ENCODE results near the gene PSMD11.
"Not testable (repeated sequence)": the region's sequence is repeated elsewhere in the genome, so short reads cannot be mapped to it uniquely, and the experiment has no call there.

The PSMD11 gene

DNA sequence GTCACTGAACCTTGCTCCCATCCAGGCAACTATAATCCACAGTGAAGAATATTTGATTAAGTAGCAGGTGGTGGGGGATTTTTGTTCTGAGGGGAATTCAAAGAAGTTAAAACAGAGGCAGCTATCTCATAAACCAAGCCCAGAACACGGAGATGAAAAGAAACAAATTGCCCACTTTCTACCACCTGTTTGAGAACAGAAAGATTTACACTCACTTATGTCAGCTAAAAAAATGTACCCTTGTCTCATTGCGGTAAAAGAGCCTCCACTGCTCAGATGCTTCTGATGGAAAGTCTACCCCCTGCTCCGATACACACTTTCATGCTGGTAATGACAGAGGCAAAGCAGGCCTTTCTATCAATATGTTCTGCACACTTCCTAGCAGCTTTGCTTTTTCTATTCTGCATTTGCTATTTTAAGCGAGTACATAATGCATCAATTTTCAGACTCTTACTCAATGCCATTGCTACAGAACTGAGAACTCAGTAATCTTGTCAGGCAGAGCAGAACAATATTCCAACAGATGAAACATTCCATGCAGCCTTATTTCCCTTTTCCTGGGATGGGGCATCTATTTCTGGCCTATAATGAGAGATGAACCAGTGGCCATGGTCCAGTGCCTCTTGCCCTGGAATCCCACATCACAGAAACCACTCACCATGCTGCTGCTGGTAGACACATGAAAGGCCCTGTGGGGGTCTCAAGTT lies 71.5 kb downstream of the PSMD11 start:
- DNase-seq, result no peak

DNA sequence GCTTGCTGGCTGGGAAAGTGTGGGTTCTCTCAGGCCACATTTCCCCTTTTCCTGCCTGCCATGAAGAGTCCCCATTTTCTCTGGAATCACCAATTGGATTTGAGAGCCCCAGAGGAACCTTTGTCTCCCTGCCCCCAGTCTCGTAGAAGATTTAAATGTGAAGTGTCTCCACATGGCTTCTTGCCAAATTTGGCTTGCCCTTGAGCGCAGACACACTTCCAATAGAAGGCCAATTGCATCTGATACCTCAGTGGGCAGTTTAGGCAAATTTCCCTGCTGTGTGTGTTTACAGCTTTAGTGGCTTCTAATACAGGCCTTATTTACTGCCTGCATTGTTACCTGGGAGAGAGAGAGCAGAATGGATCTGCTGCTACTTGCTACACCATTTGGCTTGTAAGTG lies 72.1 kb downstream of the PSMD11 start:
- DNase-seq, result peak; percentile 81

DNA sequence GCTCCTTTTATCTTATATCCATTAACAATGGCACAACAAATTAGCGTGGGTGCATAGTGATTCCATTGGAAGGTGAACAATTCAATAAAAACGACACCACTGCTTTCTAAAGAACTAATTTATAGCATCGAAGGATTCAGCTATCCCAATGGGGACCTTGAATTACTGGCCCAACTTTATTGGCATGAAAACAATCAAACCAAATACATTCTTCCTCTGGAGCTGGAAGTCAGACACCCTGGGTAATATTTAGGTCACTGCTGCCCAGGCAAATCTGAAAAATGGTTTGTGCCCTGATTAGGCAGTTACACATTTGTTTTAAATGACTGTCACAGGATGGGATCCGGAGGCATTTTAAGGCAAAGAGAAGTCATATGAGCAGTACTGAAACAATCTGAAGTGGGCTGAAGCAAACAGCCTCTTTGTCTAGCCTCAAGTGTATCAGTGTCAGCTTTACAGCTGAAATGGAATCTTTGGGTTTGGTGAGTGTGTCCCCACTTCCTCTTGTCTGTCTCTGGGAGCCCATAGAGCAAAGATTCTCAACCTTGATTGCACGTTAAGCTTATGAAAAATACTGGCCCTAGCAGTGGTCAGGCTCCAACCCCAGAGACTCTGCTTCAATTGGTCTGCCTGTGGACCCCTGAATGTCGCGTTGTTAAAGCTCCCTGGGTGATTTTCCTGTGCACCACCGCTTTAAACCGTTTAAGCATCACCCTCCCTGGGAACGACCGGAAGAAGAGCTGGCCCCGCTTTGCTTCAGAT lies 72.8 kb downstream of the PSMD11 start:
- DNase-seq, result peak; percentile 19

DNA sequence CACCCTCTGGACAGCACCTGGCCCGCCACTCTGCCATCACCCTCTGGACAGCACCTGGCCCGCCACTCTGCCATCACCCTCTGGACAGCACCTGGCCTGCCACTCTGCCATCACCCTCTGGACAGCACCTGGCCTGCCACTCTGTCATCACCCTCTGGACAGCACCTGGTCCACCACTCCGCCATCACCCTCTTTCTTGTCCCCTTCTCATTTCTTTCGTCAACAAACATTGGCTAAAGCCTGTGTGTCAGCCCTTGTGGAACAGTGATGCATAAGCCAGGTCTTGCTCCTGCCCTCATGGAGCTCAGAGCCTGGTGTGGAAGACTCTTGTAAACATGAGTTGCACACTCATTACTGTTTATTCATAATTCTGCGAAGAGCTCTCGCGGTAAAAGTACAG lies 73.7 kb downstream of the PSMD11 start:
- DNase-seq, result no peak

DNA sequence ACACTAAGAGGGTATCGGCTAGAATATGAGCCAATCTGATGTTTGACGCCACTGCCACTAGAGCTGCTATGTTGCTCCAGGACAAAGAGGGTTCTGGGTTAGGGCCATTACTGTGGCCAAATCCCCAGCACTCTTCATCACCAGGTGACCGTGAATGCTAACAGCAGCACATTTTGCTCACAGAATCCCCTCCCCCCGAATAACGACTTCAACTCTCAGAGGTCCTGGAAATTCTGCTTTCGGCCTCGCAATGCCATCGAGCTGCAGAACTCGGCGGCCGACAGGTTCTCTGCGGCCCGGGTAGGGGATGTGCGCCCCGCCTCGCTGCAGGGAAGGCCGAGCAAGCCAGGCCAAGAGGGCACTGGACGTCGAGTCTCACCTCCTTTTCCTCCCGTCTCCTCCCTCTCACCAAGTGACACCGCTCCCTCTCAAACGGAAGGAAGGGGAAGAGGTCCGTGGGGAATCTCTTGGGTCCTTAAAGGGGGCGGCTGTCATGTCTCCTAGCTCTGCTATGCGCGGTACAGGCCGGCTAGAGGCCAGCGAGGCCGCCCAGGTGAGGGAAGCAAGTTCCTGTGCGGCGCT lies 74.4 kb downstream of the PSMD11 start:
- peak; percentile 14 for DNase-seq

DNA sequence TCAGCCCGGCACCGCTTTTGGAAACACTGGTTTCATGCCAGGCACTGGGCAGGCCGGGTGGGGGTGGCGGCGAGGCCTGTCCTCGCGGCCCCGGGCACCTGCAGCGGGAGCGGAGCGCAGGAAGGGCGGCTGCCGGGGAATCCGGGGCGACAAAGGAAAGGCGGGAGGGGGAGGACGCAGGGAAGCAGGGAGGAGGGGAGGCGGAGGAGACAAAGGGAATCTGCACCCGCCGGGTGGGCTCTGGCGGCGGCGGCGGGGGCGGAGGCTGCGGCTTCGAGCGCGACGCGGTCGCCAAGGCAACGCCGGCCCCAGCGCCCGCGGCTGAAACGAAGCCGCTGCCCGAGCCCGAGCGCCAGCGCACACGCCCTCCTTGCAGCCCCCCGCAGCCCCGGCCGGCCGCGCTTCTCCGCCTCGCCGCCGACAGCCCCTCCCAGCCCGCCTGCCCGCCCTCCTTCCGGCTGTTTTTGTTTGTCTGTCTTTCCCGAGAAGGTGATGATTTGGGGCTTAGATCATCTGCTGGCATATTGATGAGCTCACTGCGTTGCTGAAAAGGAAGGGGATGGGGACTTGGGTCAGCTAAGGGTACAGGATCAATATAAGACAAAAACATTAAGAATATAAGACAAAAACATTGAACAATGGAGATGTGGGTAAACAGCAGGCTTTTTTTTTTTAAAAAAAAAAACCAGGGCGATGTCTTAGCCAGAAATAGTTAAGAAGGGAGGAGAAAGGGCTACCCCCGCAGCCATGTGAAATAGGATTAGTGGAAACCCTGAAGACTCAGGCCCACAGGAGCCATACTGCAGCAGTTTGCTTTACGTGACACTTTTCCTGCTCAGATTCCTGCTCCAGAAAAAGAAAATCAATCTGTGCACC lies 75.2 kb downstream of the PSMD11 start:
- peak; percentile 82 for DNase-seq

DNA sequence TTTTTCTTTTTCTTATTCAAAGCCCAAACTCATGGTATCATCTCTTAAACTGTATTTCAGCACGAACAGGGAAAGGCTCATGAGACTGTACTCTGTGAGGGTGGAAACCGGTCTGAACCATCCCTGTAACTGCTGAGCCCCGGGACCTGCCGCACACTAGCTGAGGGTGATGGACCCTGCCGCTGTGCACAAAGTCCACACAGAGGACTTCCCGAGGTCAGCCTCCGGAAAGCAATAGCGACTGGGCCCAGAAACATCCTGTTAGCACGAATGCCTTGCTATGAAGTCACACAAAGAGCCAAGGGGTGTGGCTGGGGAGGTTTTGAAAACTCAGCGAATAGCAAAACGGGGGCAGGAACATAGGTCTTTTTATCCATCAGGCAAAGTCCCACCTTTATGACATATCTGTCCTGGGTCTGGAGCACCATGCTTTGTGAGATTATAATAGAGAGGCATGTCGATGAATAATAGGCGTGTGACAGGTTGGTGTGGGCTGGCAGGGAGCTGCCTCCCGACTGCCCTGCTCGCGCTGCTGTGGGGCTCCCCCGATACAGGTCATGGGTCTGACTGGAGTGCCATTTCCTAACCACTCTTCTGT lies 75.9 kb downstream of the PSMD11 start:
- DNase-seq, result no peak

DNA sequence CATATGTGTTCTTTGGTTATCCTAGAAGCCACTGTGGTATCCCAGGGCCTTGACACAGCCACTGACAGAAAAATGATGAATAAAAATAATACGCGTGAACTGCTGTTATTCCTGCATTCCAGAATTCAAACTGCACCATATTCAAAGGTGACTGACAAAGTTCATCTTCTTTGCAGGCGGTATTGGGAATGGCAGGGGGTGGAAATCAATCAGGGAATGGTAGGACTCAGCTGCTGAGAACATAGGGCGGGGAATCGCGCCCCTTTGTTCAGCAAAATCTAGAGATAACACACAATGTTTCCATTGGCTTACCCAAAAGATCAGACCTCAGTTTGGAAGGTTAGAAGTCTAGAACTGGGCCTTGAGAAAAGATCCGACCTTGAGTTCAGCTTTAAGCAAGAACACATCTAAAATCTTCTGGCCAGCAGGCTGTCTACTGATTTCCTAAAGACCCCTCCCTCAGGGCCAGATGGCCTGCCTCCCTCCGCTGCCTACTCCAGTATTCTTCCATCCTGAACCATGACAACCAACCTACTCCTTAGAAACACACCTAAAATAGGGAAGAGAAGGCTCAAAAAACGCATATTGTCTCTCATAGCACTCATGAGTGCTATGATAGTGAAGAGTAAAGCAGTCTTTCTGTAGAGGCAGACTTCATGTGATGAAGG lies 76.6 kb downstream of the PSMD11 start:
- DNase-seq, result no peak

DNA sequence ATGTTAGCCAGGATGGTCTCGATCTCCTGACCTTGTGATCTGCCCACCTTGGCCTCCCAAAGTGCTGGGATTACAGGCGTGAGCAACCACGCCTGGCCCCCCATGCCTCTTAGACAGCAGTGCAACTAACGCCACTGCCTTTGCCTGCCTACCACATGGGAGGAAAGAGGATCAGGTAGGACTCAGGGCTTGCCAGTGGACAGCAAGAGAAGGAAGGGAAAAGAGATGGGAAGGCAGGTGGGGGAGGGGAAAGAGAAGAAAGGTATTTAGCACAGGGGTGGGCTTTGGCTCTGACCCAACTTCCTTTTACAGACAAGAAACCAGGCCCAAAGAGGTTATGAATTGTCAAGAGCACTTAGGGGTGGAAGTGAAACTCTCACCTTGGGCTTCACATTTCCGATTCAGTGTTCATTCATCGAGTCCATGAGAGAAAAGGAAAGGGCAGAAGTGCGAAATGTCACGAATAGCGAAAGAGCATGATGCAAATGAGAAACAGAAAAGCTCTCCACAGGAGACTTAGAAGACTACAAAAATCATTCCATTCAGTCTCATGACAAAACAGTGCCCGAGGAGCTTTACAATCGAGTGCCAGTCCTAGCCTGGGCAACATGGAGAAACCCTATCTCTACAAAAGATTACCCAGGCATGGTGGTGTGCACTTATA lies 78.8 kb downstream of the PSMD11 start:
- no peak for DNase-seq

DNA sequence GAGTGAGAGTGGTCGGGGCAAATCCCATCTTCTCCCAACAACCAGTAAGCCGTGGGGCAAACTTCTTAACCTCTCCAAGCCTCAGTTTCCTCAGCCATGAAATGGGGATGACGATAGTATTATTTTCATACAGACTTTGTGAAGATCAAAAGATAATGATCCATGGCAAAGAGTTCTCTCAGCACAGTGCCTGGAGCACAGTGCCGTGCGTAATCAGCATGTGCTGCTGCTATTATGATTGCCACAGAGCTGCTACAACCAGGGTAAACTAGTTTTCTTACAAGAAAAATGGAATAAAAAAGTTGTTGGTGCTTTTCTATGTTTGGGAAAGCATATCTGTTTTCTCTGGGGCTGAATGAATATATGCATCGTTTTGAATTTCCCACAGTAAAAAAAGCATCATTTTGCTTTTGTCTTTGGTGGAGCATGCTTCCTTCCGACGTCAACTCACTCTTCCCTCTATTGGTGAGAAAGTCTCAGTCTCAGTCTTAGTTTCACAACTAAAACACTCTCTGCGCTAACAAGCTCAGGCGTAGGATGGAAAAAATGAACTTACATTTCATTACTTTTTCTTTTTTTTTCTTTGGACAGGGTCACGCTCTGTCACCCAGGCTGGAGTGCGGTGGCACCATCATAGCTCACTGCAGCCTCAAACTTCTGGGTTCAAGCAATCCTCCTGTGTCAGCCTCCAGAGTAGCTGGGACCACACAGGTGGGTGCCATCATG lies 79.7 kb downstream of the PSMD11 start:
- DNase-seq, result no peak

DNA sequence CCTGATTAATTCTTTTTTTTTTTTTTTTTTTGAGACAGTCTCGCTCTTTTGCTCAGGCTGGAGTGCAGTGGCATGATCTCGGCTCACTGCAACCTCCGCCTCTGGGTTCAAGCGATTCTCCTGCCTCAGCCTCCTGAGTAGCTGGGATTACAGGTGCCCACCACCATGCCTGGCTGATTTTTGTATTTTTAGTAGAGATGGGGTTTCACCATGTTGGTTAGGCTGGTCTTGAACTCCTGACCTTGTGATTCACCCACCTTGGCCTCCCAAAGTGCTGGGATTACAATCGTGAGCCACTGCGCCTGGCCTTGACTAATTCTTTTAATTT lies 80.2 kb downstream of the PSMD11 start:
- DNase-seq, result not testable (repeated sequence)

DNA sequence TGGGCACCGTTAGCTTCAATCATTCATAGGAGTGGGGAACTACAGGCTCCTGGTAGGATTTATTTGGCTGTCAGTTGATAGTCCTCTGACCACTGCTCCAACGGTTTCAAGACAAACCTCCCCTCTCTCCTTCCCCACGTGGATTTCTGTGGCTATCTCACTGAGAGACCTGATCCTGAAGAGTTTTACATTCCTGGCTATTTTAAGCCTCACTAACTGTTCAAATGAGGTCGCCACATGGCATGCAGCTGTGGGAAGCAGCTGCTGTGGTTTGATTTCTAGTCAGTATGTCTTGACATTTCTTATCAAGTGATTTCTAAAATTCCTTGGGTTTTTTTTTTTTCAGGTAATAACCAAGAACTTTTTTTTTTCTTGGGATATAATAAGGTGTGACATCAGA lies 80.8 kb downstream of the PSMD11 start:
- DNase-seq, result no peak

DNA sequence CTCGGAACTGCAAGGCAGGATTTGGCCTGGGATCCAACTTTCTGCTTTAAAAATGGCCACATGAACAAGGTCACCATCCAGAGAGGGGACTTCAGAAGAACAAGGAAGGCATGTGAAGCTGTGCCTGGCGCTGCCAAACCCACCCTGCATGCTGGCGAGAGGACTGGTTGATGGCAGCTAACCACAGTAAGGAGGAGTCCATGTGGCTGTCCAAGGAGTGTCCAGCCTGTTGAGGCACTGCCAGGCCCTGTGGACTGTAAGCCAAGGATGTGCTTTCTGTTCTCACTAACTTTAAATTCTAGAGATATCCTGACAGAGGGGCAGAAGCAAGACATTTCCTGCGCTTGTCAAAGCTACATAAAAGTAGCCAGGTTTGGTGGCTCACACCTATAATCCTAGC lies 82.8 kb downstream of the PSMD11 start:
- no peak for DNase-seq

DNA sequence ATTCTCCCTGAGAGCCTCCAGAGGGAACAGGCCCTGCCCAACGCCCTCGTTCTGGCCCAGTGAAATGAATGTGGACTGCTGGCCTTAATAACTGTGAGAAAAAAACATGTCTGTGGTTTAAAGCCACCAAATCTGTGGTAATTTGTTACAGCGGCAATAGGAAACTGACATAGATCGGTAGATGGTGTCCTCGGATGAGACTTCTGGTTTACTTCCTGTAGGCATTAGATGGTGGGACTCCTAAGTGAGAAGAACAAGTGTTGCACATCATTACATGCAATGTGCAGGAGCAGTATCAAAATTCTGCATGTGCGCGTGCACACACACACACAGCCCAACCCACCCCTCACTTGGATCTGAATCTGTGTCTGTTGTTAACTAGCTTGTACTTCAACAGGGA lies 84.5 kb downstream of the PSMD11 start:
- DNase-seq, result no peak

DNA sequence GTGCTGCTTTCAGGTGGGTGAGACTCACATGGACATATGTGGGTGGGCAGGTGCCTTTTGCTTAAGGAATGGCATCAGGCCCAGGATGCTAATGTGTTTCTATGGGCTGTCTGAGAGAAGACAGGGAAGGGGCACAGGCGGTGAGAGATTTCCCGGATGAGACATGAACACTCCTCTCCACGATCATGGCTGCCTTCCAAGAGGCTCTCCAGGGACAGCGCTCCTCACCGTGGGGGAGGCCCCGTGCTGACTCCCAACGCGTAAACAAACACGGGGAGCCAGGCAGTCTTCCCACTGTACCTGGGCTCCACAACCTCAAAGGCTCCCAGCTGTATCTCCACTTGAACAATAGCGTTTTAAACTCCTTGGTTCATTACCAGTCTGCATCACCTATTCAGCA lies 85.3 kb downstream of the PSMD11 start:
- peak; percentile 20 for DNase-seq
